HepG2 (cell line): ENCODE data around the gene SUSD3. TPM values are rescaled to one million over a fixed set of nuclear protein-coding genes. Genes with fewer than 3 reads are reported as not detected.

ENCODE experiments used
- ATF3 ChIP-seq: sonication (generic); formaldehyde crosslinking; IDR thresholded peaks from 2 replicates; pipeline ENCODE4 v1.4.0; 2020; ENCODE audit warnings: missing genetic modification reagents
- CEBPG ChIP-seq: IDR thresholded peaks from 2 replicates; pipeline ENCODE4 v1.6.1; 2016
- HNRNPH1 ChIP-seq: fragments of 200-400 bp; formaldehyde crosslinking; optimal IDR thresholded peaks from 2 replicates; pipeline ENCODE3; 2017; ENCODE audit warnings: mild to moderate bottlenecking, low read depth, low read length
- MED1 ChIP-seq: sonication (generic); formaldehyde crosslinking; IDR thresholded peaks from 2 replicates; pipeline ENCODE4 v1.4.0; 2020; ENCODE audit warnings: missing genetic modification reagents
- NR2F6 ChIP-seq, 2 experiments: IDR thresholded peaks; 2 replicates each; pipeline ENCODE4 v1.6.1; 2016; ENCODE audit warnings: antibody characterized with exemption in 1 of 2, mild to moderate bottlenecking in 1 of 2
- RNF2 ChIP-seq: fragments of 450-650 bp; conservative IDR thresholded peaks from 2 replicates; pipeline ENCODE4 v1.6.1; 2016; ENCODE audit warnings: low read depth
- ZHX2 ChIP-seq, 2 experiments: sonication (generic) in 1 of 2; formaldehyde crosslinking in 1 of 2; IDR thresholded peaks; 2 replicates each; pipeline versions ENCODE4 v1.6.1 to v1.9.0; 2014 to 2022; ENCODE audit warnings: antibody characterized with exemption in 1 of 2, borderline replicate concordance in 1 of 2, inconsistent platforms in 1 of 2, low read depth in 1 of 2, missing genetic modification reagents in 1 of 2
- ZNF18 ChIP-seq: sonication (generic); formaldehyde crosslinking; IDR thresholded peaks from 2 replicates; pipeline ENCODE4 v1.8.0; 2022; ENCODE audit warnings: mild to moderate bottlenecking, missing genetic modification reagents; ENCODE audit not compliant: insufficient replicate concordance
- ZNF234 ChIP-seq: sonication (generic); formaldehyde crosslinking; conservative IDR thresholded peaks from 2 replicates; pipeline ENCODE4 v1.5.1; 2020; ENCODE audit warnings: mild to moderate bottlenecking, missing genetic modification reagents
- ZNF609 ChIP-seq: sonication (generic); formaldehyde crosslinking; IDR thresholded peaks from 2 replicates; pipeline ENCODE4 v1.4.0; 2020; ENCODE audit warnings: mild to moderate bottlenecking, missing genetic modification reagents, borderline replicate concordance
- ZNF709 ChIP-seq: sonication (generic); formaldehyde crosslinking; IDR thresholded peaks from 2 replicates; pipeline ENCODE4 v1.5.0; 2020; ENCODE audit warnings: mild to moderate bottlenecking, missing genetic modification reagents
- polyA plus RNA-seq, 8 experiments: library from polyadenylated mRNA; depleted of rRNA in 3 of 8; stranded (reverse) in 7 of 8; unstranded in 1 of 8; fragments of >200 nt; fragmentation: Illumina TruSeq in 4 of 8; extraction: Trizol in 4 of 8; gene quantifications; 2 replicates each; pipeline versions ENCODE4 v1.2.1 to v1.2.3, GENCODE V29; 2011 to 2016; ENCODE audit warnings: low read depth in 4 of 8, missing spikeins in 1 of 8, mixed read lengths in 1 of 8; ENCODE audit not compliant: insufficient read depth in 1 of 8
- total RNA-seq, 5 experiments: library from RNA; depleted of rRNA; stranded (reverse); fragments of >200 nt; fragmentation: Illumina TruSeq; extraction: Trizol; gene quantifications; 2 replicates each; pipeline ENCODE4 v1.2.3, GENCODE V29; 2016; ENCODE audit warnings: low read depth in 1 of 5

SUSD3 gene
- total and polyA plus RNA-seq, 2 of the 13 experiments (the other 11 are each of a cell fraction or from before 2014, with no cell fraction given) = 7.0 to 9.1 TPM

GRCh38 chr9:93132946-93133680 is 74.6 kb downstream of the SUSD3 start (continued):
- TF ChIP-seq HNRNPH1 = no peak
- no peak for TF ChIP-seq ZNF709 (CRISPR knock-in tag)
- TF ChIP-seq MED1 (CRISPR knock-in tag) = peak; percentile 37; the same call in 1 of the 2 replicates
- TF ChIP-seq ZHX2 (IDR thresholded peaks at IDR 0.05; ENCODE audit: low read depth) = 0 out of 2 replicates have a peak, but pooled peaks have one; percentile 13
- 0 out of 2 replicates have a peak, but pooled peaks have one; percentile 30 for TF ChIP-seq ZHX2 (CRISPR knock-in tag; IDR thresholded peaks at IDR 0.05; ENCODE audit: borderline replicate concordance)
- TF ChIP-seq ZNF18 (CRISPR knock-in tag) = peak; percentile 20
- peak; percentile 81; the same call in 1 of the 2 replicates for TF ChIP-seq CEBPG (CRISPR knock-in tag)
- TF ChIP-seq ZNF234 (CRISPR knock-in tag) = no peak
- no peak for TF ChIP-seq ZNF609 (CRISPR knock-in tag)
- no peak for TF ChIP-seq NR2F6 (IDR thresholded peaks at IDR 0.05)
- no peak for TF ChIP-seq NR2F6 (CRISPR knock-in tag; IDR thresholded peaks at IDR 0.05)
- no peak for TF ChIP-seq ATF3 (CRISPR knock-in tag)
- no peak for TF ChIP-seq RNF2
